ENCODE measurements around the gene METTL27.

The METTL27 gene

GRCh38 chr7:73869011-73869798, 26.9 kb upstream of the METTL27 start:
- no peak for DNase-seq

- no peak for DNase-seq
Measured at GRCh38 chr7:73866446-73866767, 24.1 kb upstream of the METTL27 start.

GRCh38 chr7:73865738-73866445, 23.6 kb upstream of the METTL27 start:
- no peak for DNase-seq

GRCh38 chr7:73864981-73865711, 22.8 kb upstream of the METTL27 start:
- no peak for DNase-seq

DNA sequence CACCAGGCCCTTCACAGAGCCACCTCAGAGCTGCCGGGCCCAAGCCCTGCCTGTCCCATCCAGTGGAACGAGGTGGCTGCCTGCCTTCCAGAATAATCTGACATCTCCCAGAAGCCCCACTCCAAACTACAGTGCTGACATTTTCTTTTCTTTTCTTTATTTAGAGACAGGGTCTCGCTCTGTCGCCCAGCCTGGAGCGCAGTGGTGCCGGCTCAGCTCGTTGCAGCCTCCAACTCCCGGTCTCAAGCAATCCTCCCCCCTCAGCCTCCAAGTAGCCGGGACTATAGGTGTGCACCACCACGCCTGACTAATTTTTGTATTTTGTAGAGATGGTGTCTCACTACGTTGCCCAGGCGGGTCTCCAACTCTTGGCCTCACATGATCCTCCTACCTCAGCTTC, 19.0 kb upstream of the METTL27 start:
- no peak for DNase-seq

- no peak for DNase-seq
Measured at GRCh38 chr7:73860859-73861258, 18.5 kb upstream of the METTL27 start, which contains the start of gene TMEM270. TSS of gene TMEM270 (plus strand) at chr7:73861159. CDS start at chr7:73861195, 36 bp downstream.

- DNase-seq: no peak
Measured at GRCh38 chr7:73858807-73859206, 16.5 kb upstream of the METTL27 start.

DNA sequence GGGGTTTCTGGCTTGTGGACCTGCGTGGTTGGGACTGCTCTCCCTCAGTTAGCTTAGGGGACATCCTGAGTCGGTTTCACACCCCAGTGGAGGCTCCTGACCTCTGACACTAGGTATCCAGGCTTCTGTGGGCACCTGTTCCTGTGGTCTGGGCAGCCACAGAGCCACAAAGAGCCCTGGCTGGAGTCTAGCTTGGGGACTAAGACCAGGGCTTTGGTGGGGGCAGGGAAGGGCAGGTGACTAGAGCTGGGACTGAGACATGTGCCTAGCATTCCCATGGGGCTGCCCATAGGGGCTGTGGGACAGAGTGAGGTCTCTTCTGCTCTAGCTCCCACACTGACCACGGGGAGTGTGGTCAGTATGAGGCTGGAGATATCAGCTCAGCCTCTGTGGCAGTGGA, 14.6 kb upstream of the METTL27 start:
- peak; percentile 46 for DNase-seq

- DNase-seq: peak; percentile 56
Measured at GRCh38 chr7:73852500-73852899, 10.2 kb upstream of the METTL27 start.

- DNase-seq: peak; percentile 80
Measured at GRCh38 chr7:73851410-73852338, 9.4 kb upstream of the METTL27 start.

GRCh38 chr7:73850781-73851207, 8.5 kb upstream of the METTL27 start:
- peak; percentile 86 for DNase-seq

- no peak for DNase-seq
Measured at GRCh38 chr7:73847941-73848723, 5.8 kb upstream of the METTL27 start.

DNA sequence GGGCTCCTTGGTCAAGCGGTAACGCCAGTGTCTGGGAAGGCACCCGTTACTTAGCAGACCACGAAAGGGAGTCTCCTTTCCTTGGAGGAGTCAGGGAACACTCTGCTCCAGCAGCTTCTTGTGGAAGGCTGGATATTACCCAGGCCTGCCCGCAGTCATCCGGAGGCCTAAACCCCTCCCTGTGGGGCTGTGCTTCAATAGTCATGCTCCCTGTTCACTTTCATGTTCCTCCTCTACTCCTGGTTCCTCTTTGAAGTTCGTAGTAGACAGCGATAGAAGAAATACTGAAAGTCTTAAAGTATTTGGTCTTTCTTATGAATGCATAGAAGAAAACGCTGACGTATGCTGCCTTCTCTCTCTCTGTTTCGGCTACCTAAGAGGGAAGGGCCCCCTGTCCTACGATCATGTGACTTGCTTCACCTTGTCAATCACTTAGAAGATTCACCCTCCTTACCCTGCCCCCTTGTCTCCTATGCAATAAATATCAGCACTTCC, 3.4 kb upstream of the METTL27 start:
- DNase-seq: peak; percentile 87

DNA sequence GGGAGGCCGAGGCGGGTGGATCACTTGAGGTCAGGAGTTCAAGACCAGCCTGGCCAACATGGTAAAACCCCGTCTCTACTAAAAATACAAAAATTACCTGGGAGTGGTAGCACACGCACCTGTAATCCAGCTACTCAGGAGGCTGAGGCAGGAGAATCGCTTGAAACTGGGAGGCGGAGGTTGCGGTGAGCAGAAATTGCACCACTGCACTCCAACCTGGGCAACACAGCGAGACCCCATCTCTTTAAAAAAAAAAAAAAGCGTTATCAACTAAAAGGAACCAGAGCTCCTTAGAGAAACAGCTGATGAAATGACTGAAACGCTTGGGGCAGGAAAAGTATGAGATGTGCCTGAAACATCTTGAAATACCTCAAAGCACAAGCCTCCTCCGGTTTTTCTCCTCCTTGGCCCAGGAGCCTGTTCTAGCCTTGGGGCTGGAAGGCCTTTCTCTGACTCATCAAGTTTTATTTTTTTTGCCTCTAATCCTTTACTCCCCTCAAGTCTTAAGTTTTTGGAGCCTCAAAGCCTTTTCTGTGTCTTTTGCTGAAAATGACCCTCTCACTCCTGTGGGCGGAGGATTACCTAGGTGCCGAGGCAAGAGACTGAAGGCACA, 2.6 kb upstream of the METTL27 start:
- peak; percentile 79 for DNase-seq

GRCh38 chr7:73844131-73844547, 1.8 kb upstream of the METTL27 start:
- DNase-seq: peak; percentile 83

DNA sequence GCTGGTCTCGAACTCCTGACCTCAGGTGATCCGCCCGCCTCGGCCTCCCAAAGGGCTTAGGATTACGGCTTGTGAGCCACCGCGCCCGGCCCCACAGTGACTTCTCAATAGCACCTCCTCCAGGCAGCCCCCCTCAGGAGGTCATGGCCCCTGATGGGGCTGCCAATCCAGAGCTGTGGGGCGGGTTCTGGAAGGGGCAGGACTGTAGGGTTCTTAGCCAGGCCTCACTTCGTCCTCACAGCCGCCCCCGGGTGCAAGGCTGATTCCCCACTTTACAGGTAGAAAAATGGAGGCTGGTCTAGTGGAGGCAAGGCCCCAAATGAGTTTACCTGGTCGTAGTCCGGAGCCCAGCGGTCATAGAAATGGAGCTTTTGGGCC, 638 bp downstream of the METTL27 start:
- no peak for DNase-seq

DNA sequence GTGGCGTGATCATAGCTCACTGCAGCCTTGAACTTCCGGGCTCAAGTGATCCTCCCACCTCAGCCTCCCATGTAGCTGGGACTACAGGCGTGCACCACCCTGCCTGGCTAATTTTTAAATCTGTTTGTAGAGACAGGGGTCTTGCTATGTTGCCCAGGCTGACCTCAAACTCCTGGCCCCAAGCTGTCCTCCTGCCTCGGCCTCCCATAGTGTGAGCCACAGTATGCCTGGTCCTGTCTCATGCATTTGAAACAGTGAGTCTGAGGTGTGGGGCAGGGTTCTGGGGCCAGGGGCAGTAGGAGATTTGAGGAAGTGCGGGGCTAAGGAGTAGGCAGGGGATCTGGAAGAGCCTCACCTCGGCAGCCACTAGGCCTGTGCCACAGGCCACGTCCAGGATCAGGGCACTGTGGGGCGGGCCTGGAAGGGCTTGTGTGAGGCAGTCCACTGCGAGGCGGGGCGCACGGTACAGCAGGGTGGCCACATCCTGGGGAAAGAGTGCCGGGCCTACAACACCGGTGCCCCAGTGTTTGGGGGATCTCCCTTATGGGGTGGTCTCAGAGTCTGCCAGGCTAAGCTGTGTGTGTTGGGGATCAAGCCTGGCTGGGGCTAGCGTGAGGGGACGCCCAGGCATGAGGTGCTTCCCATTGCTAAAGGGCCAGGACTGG, 1.5 kb downstream of the METTL27 start:
- no peak for DNase-seq

- no peak for DNase-seq
Measured at GRCh38 chr7:73839743-73840714, 2.3 kb downstream of the METTL27 start.

- no peak for DNase-seq
Measured at GRCh38 chr7:73839290-73839689, 3.0 kb downstream of the METTL27 start.

Measured in islet precursor cell (in vitro differentiated cells).